ENCODE measurements around the gene SKOR1.

The SKOR1 gene

GRCh38 chr15:67843092-67843501 is 17.8 kb downstream of the SKOR1 start:
- H3K79me2 ChIP-seq (ENCODE audit: insufficient read depth, low read length), result no peaks in the 10 kb centered on the region
- H2AFZ ChIP-seq (ENCODE audit: low read depth, low read length), result no peak overlapping the region
- no peaks in the 10 kb centered on the region for H4K20me1 ChIP-seq (ENCODE audit: insufficient read depth, low read length)
- DNase-seq (no peak), ATAC-seq (ENCODE audit: insufficient read depth, low read depth) (no peak)
- no peak overlapping the region for H3K27ac ChIP-seq (ENCODE audit: low read length)
- no peaks in the 10 kb centered on the region for H3K9me3 ChIP-seq (ENCODE audit: insufficient read depth, low read length, severe bottlenecking)
- H3K4me1 ChIP-seq (ENCODE audit: insufficient read depth, low read length), result peaks cover 27% of the 10 kb centered on the region
- no peaks in the 10 kb centered on the region for H3K36me3 ChIP-seq (ENCODE audit: insufficient read depth, low read length)
- H3K9ac ChIP-seq (ENCODE audit: low read depth, low read length), result no peak overlapping the region
- TF ChIP-seq EZH2 (IDR thresholded peaks at IDR 0.05; ENCODE audit: borderline replicate concordance, low read depth, low read length, severe bottlenecking), result no peak
- no peak for TF ChIP-seq CTCF (IDR thresholded peaks at IDR 0.05; ENCODE audit: borderline replicate concordance, extremely low read depth, low read length, poor library complexity, severe bottlenecking)
- H3K27me3 ChIP-seq (ENCODE audit: insufficient read depth, low read length, poor library complexity), result no peaks in the 10 kb centered on the region
- H3K4me3 ChIP-seq (ENCODE audit: low read depth in 1 of 2, low read length in 2 of 2), result no peak overlapping the region
- H3K4me2 ChIP-seq (ENCODE audit: insufficient read depth, low read length), result no peak overlapping the region

GRCh38 chr15:67843571-67844387 is 18.5 kb downstream of the SKOR1 start:
- no peak for TF ChIP-seq EZH2 (IDR thresholded peaks at IDR 0.05; ENCODE audit: borderline replicate concordance, low read depth, low read length, severe bottlenecking)
- TF ChIP-seq CTCF (IDR thresholded peaks at IDR 0.05; ENCODE audit: borderline replicate concordance, extremely low read depth, low read length, poor library complexity, severe bottlenecking), result no peak
- no peaks in the 10 kb centered on the region for H3K9me3 ChIP-seq (ENCODE audit: insufficient read depth, low read length, severe bottlenecking)
- H3K4me3 ChIP-seq (ENCODE audit: low read depth in 1 of 2, low read length in 2 of 2), result no peak overlapping the region
- DNase-seq (no peak), ATAC-seq (ENCODE audit: insufficient read depth, low read depth) (no peak)
- no peaks in the 10 kb centered on the region for H3K36me3 ChIP-seq (ENCODE audit: insufficient read depth, low read length)
- no peak overlapping the region for H2AFZ ChIP-seq (ENCODE audit: low read depth, low read length)
- H3K4me2 ChIP-seq (ENCODE audit: insufficient read depth, low read length), result no peak overlapping the region
- H3K27me3 ChIP-seq (ENCODE audit: insufficient read depth, low read length, poor library complexity), result no peaks in the 10 kb centered on the region
- H3K27ac ChIP-seq (ENCODE audit: low read length), result no peak overlapping the region
- H3K4me1 ChIP-seq (ENCODE audit: insufficient read depth, low read length), result peaks cover 21% of the 10 kb centered on the region
- no peaks in the 10 kb centered on the region for H3K79me2 ChIP-seq (ENCODE audit: insufficient read depth, low read length)
- no peak overlapping the region for H3K9ac ChIP-seq (ENCODE audit: low read depth, low read length)
- no peaks in the 10 kb centered on the region for H4K20me1 ChIP-seq (ENCODE audit: insufficient read depth, low read length)

- no peak overlapping the region for H3K9ac ChIP-seq (ENCODE audit: low read depth, low read length)
- H3K36me3 ChIP-seq (ENCODE audit: insufficient read depth, low read length), result no peaks in the 10 kb centered on the region
- H3K4me2 ChIP-seq (ENCODE audit: insufficient read depth, low read length), result no peak overlapping the region
- H4K20me1 ChIP-seq (ENCODE audit: insufficient read depth, low read length), result no peaks in the 10 kb centered on the region
- no peaks in the 10 kb centered on the region for H3K27me3 ChIP-seq (ENCODE audit: insufficient read depth, low read length, poor library complexity)
- H2AFZ ChIP-seq (ENCODE audit: low read depth, low read length), result no peak overlapping the region
- no peak overlapping the region for H3K27ac ChIP-seq (ENCODE audit: low read length)
- H3K4me1 ChIP-seq (ENCODE audit: insufficient read depth, low read length), result peaks cover 9% of the 10 kb centered on the region
- TF ChIP-seq EZH2 (IDR thresholded peaks at IDR 0.05; ENCODE audit: borderline replicate concordance, low read depth, low read length, severe bottlenecking), result no peak
- no peak for TF ChIP-seq CTCF (IDR thresholded peaks at IDR 0.05; ENCODE audit: borderline replicate concordance, extremely low read depth, low read length, poor library complexity, severe bottlenecking)
- ATAC-seq (ENCODE audit: insufficient read depth, low read depth), result no peak
- H3K4me3 ChIP-seq (ENCODE audit: low read depth in 1 of 2, low read length in 2 of 2), result no peak overlapping the region
- peaks cover 3% of the 10 kb centered on the region for H3K9me3 ChIP-seq (ENCODE audit: insufficient read depth, low read length, severe bottlenecking)
- no peak for DNase-seq
- no peaks in the 10 kb centered on the region for H3K79me2 ChIP-seq (ENCODE audit: insufficient read depth, low read length)
These were observed 20.7 kb downstream of the SKOR1 start for GRCh38 chr15:67845974-67846373.
